ENCODE results near the gene MCM9. TPM values are rescaled to one million over a fixed set of nuclear protein-coding genes. Genes with fewer than 3 reads are reported as not detected.

MCM9 gene
- total and polyA plus RNA-seq, 2 of the 13 experiments (the other 11 are each of a cell fraction or from before 2014, with no cell fraction given): 3.8 to 17.2 TPM

GRCh38 chr6:118893807-118894424 lies 41.0 kb downstream of the MCM9 start, which contains the start of gene ASF1A (continued):
- TF ChIP-seq, protein P1, sequence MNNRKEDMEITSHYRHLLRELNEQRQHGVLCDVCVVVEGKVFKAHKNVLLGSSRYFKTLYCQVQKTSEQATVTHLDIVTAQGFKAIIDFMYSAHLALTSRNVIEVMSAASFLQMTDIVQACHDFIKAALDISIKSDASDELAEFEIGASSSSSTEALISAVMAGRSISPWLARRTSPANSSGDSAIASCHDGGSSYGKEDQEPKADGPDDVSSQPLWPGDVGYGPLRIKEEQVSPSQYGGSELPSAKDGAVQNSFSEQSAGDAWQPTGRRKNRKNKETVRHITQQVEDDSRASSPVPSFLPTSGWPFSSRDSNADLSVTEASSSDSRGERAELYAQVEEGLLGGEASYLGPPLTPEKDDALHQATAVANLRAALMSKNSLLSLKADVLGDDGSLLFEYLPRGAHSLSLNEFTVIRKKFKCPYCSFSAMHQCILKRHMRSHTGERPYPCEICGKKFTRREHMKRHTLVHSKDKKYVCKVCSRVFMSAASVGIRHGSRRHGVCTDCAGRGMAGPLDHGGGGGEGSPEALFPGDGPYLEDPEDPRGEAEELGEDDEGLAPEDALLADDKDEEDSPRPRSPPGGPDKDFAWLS (CRISPR knock-in tag; IDR thresholded peaks at IDR 0.05; ENCODE audit: borderline replicate concordance): no peak
- TF ChIP-seq ZNF713 (CRISPR knock-in tag; IDR thresholded peaks at IDR 0.05) (no peak), FOXK1 (CRISPR knock-in tag; IDR thresholded peaks at IDR 0.05; ENCODE audit: borderline replicate concordance, low read depth) (peak; percentile 69), CENPX (CRISPR knock-in tag; IDR thresholded peaks at IDR 0.05) (no peak), AHR (CRISPR knock-in tag; IDR thresholded peaks at IDR 0.05) (peak; percentile 79), HNRNPLL (IDR thresholded peaks at IDR 0.05; ENCODE audit: low read depth, low read length, poor library complexity, severe bottlenecking) (peak; percentile 73), ZNF101 (CRISPR knock-in tag; IDR thresholded peaks at IDR 0.05; ENCODE audit: borderline replicate concordance, low read depth) (0 out of 2 replicates have a peak, but pooled peaks have one; percentile 6), PHB2 (IDR thresholded peaks at IDR 0.05; ENCODE audit: partially characterized antibody) (no peak), BORCS8-MEF2B (CRISPR knock-in tag; IDR thresholded peaks at IDR 0.05) (peak; percentile 52; the same call in 1 of the 2 replicates), PCBP2 (optimal IDR thresholded peaks at IDR 0.05; ENCODE audit: low read depth, low read length, poor library complexity, severe bottlenecking) (no peak), KMT2A (CRISPR knock-in tag; IDR thresholded peaks at IDR 0.05) (peak; percentile 98), ISL2 (CRISPR knock-in tag; IDR thresholded peaks at IDR 0.05) (peak; percentile 69), SRF (IDR thresholded peaks at IDR 0.05; ENCODE audit: low read depth, low read length) (peak; percentile 22; the same call in 1 of the 2 replicates), CBX2 (IDR thresholded peaks at IDR 0.05; ENCODE audit: low read depth, low read length) (no peak), CBX2 (CRISPR knock-in tag; IDR thresholded peaks at IDR 0.05; ENCODE audit: low read depth) (no peak), ZFP82 (CRISPR knock-in tag; IDR thresholded peaks at IDR 0.05; ENCODE audit: borderline replicate concordance) (no peak; the same call in 1 of the 2 replicates), RXRA (CRISPR knock-in tag; IDR thresholded peaks at IDR 0.05) (0 out of 2 replicates have a peak, but pooled peaks have one; percentile 42), HDAC2 (CRISPR knock-in tag; IDR thresholded peaks at IDR 0.05) (peak; percentile 93), TCF12 (IDR thresholded peaks at IDR 0.05) (no peak), TCF12 (CRISPR knock-in tag; IDR thresholded peaks at IDR 0.05) (peak; percentile 5; the same call in 1 of the 2 replicates), FOXM1 (CRISPR knock-in tag; IDR thresholded peaks at IDR 0.05) (no peak), ZNF326 (CRISPR knock-in tag; IDR thresholded peaks at IDR 0.05; ENCODE audit: borderline replicate concordance) (no peak), MXI1 (IDR thresholded peaks at IDR 0.05; ENCODE audit: borderline replicate concordance, low read depth, low read length) (peak; percentile 92; the same call in 2 of the 3 replicates), SP4 (CRISPR knock-in tag; IDR thresholded peaks at IDR 0.05) (peak; percentile 93), DNMT1 (CRISPR knock-in tag; IDR thresholded peaks at IDR 0.05) (no peak), PAWR (CRISPR knock-in tag; IDR thresholded peaks at IDR 0.05; ENCODE audit: borderline replicate concordance) (no peak), SNRNP70 (IDR thresholded peaks at IDR 0.05; ENCODE audit: low read depth, low read length) (no peak)
- TF ChIP-seq, protein P2, sequence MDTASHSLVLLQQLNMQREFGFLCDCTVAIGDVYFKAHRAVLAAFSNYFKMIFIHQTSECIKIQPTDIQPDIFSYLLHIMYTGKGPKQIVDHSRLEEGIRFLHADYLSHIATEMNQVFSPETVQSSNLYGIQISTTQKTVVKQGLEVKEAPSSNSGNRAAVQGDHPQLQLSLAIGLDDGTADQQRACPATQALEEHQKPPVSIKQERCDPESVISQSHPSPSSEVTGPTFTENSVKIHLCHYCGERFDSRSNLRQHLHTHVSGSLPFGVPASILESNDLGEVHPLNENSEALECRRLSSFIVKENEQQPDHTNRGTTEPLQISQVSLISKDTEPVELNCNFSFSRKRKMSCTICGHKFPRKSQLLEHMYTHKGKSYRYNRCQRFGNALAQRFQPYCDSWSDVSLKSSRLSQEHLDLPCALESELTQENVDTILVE (CRISPR knock-in tag; IDR thresholded peaks at IDR 0.05): peak; percentile 90
- TF ChIP-seq, protein P3, sequence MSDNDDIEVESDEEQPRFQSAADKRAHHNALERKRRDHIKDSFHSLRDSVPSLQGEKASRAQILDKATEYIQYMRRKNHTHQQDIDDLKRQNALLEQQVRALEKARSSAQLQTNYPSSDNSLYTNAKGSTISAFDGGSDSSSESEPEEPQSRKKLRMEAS (IDR thresholded peaks at IDR 0.05): peak; percentile 38; the same call in 1 of the 2 replicates
